Stimulated activated CD8-positive, alpha-beta memory T cell treated with anti-CD3 and anti-CD28 coated beads, Interleukin-12 subunit alpha, Interleukin-12 subunit beta, amount 100 ng/mL, for 24 hours (primary cell): ENCODE results near the gene ARL10.

Experiments used
- DNase-seq: peaks from one replicate; pipeline ENCODE4 v3.0.0-alpha.2; 2020; ENCODE audit errors: extremely low read depth

Gene ARL10, protein sequence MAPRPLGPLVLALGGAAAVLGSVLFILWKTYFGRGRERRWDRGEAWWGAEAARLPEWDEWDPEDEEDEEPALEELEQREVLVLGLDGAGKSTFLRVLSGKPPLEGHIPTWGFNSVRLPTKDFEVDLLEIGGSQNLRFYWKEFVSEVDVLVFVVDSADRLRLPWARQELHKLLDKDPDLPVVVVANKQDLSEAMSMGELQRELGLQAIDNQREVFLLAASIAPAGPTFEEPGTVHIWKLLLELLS

DNA sequence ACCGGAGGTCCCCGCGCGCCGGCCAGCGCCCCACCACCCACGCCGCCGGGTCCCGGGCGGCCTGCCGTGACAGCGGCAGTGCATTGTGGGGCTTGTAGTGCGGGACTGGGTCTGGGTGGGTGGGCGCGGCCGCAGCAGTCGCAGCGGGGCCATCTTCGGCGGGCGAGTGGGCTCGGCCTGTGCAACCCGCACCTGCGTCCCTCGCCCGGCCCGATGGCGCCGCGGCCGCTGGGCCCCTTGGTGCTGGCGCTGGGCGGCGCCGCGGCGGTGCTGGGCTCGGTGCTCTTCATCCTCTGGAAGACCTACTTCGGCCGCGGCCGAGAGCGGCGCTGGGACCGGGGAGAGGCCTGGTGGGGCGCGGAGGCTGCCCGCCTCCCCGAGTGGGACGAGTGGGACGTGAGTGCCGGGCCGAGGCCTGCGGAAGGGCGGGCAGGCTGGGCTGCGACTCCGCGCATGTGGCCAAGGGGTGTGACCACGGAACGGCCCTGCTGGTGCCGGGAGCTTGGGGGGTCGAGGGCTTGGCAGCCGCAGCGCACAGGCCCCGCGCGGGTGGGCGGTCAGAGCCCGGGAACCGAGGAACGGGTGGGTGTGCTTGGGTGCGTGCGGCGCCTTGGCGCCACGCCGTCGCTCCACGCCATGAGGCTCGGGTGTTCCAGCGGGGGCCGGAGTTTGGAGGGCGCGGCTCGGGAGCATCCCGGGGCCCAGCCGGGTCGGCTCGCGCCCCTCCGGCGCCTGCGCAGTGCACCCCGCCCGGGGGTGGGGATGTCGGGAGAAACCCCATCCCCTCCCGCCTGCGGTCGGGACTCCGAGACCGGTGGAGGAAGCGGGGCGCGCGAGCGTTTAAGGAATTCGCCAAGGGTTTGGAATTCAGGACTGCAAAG lies at the start of gene ARL10:
Gene ARL10, plus strand, starts transcription at position 137 of the 881 bp plus-strand sequence. Its CDS starts 77 bp downstream, at position 214.
- peak; percentile 47 for DNase-seq

DNA sequence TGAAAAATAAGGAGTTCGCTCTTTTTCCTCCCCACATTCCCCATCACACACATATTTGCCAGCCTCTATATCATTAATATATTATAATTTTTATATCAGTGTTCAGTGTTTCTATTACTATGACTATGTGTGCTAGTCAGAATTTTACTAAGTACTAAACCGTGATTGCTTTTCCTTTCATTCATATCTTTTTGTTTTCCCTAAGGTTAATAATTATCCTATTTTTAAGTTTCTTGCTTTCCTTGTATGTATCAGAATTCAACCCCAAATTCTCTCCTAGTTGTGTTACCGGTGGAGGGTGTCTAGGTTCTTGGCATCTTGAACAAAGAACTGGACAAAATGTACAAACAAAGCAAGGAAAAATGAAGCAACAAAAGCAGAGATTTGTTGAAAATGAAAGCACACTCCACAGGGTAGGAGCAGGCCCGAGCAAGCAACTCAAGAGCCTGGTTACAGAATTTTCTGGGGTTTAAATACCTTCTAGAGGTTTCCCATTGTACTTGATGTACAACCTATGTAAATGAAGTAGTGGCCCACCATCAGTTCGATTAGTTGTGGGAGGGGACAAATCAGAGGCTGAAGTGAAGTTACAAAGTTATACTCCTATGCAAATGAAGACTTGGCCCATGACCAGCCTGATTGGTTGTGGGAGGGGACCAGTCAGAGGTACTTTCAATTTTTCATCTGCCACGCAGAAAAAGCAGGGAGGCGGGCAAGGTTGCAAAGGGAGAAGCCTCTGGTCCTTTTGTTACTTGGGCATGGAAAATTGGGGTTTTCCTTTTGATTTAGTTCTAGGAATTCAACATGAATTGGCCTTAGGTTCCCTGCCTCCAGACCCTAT lies 47.5 kb upstream of the ARL10 start:
- DNase-seq, result no peak

DNA sequence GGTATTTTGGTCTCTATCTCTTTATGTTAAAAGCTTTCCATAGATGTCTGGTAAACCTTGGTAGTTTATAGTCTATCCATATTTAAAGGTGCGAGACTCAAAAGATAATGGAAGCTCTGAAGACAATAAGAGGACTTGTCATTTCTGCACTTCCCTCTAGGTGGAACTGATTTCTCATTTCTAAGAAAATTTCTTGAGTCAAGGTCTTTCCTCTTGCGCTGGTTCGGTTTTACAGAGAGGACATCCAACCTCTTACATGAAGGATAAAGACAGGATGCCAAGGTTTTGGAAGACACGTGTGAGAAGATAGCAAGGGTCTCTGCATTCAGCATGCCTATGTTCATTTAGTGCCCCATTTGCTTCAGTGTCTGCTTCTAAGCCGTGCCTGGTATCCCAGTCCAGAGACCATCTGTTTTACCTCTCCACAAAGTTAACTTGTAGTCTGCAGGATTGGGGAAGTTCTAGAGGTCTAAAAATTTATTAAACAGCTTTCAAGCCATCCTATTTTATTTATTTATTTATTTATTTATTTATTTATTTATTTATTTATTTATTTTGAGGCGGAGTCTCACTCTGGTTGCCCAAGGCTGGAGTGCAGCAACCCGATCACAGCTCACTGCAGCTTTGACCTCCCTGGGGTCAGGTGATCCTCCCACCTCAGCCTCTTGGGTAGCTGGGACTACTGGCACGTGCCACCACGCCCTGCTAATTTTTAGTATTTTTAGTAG lies 45.3 kb upstream of the ARL10 start:
- DNase-seq, result no peak

DNA sequence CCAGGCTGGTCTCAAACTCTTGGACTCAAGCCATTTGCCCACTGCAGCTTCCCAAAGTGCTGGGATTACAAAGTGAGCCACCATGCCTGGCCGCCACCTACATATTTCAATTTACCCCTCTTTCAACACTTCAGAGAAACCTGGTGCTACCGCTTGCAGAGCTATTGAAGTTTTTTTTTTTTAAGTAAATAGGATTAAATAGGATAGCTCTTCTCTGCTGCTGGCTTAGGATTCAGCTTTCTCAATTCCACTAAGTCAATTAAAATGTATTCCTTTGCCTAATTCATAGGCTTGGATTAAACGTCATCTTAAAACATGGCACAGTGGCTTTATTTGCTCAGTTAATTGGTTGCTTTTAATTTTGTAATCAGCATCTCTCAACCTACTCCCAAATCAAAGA lies 44.7 kb upstream of the ARL10 start:
- no peak for DNase-seq

DNA sequence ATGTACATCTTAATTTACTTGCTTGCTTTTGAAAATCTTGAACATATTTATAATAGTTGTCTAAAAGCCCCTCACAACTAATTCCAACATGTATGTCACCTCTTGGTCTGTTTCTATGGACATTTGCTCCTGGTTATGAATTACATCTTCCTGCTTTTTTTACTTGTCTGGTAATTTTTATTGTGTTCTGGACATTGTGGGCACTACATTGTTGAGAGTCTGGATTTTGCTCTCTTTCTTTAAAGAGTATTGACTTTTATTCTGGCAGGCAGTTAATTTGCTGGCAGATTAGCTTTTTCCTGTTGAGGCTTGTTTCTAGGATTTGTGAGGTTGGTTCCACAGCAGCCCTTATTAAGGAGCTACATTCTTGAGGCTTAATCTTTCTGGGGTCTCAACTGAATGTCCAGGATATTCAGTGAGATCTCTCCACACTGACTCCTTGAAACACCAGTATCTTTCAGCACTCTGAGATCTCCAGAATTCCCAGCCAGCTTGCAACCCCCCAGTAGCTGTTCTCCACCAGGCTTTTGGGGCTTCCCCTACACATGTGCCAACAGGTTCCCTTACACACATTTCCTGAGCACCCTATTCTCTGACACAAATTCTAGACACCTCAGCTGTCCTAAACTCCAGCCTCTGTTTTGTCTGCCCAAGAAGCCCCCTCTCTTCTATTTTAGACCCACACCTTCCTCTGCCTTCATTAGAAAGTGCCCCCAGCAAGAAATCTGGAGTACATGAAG lies 31.1 kb upstream of the ARL10 start:
- no peak for DNase-seq

DNA sequence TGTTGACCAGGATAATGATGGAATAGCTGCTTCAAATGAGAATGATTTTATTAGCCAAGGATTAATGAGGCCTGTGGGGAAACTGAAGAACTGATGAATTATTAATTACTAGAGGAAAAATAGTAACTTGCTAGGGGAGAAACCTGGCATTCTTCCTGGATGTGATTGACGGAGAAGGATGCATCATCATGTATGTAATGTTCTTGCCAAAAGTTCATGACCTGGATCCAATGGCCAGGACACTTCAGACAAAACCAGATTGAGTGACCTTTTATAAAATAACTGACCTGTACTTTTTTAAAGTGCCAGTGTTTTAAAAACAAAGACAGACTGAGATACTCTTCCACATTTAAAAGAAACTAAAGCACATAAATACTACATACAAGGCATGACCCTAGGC lies 27.4 kb upstream of the ARL10 start:
- no peak for DNase-seq

DNA sequence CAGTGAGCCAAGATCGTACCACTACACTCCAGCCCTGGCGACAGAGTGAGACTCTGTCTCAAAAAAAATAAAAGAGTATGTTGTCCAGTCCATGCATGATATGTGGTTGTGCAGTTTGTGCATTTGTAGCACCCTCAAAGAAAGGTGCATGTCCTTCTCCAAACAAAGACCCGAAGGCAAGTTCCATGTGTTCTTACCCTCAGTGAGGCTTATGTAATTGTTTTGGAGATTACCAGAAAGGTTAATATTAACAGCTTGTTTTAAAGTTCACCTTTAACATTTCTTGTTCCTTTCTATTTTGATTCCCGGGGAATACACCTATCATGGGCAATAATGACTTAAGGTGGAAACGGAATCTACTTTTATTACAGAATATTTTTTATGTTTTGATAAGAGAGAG lies 26.0 kb upstream of the ARL10 start:
- no peak for DNase-seq

DNA sequence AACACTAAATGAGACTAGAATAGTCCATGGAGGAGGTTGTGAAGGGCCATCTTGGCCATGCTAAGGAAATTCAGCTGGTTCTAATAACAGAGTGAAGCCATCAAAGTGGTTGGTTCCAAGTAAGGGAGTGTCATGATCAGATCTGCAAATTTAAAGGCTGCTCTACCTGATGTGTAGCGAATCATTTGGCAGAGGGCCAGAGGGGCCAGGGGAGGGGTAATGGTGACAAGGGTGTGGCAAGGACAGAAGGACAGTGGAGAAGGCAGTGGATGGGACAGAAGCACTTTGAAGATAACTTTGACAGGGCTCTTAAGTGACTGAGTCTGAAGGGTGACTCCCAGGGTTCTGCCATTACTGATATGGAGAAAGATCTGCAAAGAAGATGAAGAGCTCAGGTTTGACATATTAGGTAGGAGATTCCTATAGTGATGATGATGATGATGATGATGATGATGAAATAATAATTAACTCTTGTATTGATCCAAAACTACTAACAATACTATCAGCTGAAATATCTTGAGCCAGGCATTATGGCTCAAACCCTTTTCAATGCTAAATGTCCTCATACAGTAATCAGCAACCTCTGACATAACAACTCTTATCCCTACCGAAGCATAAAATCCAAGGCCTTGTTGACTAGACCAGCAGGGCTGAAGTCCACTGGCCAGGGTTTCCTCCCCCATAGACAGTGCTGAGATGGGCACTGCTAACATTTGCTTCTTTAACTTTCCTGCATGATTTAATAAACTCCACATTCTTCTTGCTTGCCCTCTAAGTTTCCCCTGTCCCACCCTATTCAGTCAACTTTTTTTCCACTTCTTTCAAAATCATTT lies 23.7 kb upstream of the ARL10 start:
- DNase-seq, result no peak

DNA sequence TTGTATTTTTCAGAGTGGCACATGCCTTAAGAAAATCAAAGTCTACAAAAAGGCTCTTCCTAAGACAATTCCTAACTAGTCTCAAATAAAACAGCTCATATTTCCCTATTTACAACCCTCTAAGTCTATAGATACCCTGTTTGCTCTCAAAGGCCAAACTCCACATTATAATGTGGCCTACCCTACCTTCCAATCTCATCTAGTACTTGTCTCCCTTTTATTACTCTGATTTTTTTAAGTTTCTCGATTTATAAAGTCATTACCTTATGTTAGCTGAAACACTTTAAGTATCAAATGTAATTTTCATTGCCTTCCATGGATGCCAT lies 23.2 kb upstream of the ARL10 start:
- no peak for DNase-seq

DNA sequence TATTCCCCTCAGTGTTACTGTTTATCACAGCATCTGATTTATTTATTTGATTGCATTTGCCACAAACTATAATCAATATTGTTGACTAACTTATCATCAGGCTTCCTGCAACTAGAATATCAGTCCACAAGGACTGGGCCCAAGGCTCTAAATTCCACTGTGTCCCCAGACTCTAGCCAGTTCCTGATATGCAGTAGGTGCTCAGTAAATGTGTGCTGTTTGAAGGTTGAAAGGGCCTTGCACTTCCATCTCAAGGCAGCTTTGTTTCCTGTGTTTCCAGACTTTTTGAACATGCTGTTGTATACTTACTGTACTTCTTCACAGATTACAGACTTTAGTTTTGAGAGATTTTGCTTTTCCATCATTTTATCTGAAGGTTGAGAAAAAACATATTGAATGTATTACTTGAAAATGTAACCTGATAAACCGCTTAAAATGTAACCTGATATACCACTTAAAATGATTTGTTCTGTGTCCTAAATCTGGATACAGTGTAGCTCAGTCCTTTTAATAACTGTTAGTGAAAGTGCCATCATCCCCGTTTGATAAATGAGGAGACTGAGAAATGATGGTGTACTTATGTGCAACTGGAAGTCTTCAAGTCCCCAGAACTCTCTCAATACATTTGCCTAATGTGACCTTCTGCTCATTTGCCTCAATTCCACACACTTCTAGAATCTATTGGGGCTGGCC lies 22.4 kb upstream of the ARL10 start:
- DNase-seq, result no peak

DNA sequence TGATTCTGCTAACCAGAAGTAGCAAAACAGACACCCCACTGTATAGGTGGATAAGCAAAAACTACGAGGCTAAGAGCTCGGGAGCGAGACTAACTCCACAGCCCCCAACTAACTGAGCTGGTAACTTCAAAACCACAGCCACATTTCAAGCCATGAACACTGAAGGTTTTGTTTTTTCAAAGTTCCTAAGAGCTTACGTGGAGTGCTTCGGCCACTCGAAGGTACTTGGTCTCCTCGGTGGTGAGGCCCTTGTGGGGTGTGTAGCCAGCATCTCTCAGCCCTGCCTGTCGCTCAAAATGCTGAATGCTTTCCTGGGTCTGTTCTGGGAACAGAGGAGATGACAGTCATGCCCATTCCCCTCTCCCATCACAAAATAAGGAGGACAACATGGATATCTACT lies 14.9 kb upstream of the ARL10 start:
- DNase-seq, result no peak

DNA sequence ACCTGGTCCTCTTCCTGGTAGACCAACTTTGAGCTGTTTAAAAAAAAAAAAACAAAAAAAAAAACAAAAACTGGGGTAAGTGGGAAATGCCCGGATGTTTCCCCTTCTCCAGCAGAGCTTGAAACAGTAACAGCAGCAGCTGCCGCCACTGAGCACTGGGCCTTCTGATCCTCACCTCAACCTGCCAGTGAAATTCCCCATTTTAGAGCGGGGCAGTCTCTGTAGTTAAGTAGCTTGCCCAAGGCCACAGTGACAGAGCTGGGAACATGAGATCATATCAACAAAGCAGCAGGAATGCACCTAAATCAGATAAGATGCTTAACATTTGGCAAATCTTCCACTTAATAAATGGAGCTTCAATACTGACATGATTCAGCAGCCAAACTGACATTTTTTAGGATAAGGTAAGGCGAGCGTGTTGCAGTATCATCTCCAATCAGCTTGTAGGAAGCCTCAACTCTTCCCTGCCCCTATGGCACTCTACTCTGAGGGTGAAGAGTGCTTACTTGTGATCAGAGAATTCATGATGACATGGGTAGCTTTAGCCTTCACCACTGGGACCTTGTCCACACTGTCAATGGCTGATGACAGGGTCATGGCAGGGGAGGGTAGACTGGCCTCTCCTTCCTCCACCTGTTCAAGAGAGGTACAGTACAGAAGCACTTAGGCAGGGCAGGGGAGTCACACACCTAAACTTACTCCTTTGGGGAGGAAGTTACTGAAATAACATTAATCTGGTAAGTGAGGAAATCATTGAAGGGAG lies 13.0 kb upstream of the ARL10 start:
- no peak for DNase-seq

DNA sequence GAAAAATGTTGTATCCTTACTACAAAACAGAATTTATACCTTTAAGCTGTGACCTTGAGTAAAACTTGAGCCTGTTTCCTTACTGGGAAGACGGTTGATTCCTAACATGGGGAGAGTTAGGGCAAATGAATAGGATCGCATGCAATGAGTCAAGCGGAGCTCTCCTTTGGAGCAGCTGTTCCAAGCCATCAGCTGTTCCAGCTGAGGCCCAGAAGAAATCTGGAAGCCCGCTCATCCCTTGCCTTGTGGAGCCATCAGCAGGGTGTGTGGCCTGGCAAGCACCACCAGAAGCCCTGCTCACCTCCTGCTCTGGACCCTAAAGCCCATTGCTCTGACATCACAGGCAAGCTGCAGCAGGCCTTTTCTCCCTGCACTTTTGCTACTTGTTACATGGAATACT lies 11.8 kb upstream of the ARL10 start:
- DNase-seq, result no peak

DNA sequence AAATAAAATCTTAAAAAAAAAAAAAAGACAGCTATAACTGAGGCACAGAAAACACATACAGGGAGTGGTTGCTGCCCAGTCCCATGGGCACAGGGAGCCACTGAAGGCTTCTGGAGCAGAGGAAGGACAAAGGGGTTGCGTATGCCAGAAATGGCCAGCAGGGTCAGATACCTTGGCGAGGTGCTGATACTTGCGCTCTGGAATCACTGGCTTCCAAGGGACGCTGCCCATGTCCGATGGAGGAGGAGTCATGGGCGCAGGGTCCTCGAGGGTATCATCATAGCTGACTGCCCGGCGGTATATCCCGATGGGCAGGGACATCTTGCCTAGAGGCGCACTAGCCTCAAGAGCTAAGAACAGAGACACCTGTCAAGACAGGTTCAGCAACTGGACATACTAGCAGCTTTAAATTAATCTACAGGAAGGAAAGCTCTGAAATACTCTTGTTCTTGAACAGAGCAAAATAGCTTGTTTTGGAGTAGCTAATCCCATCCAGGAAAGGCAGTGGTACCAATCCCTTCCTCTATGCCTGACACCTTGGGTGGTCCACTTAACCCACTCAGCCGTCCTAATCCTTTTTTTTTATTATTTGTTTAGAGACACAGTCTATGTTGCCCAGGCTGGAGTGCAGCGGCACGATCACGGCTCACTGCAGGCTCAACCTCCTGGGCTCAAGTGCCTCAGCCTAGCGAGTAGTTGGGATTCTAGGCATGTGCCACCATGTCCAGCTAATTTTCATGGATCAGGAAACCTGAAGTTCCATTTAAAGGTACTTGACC lies 9.7 kb upstream of the ARL10 start:
- DNase-seq, result no peak

DNA sequence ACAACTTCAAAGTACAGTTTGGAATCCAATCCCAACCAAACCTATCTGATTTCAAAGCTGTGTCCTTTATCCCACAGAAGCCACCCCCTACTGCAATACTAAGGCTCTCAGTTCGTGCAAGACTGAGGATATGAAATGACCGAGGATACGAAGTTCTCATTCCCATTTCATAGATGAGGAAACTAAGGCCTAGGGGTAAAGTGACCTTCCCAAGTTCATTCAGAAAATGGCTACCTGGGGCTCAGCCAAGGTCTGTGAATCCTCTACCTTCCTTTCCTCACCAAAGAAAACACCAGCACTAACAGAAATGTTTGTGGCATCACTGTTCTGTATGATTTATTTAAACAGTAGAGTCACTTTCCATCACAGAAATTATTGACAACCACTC lies 9.1 kb upstream of the ARL10 start:
- DNase-seq, result no peak

DNA sequence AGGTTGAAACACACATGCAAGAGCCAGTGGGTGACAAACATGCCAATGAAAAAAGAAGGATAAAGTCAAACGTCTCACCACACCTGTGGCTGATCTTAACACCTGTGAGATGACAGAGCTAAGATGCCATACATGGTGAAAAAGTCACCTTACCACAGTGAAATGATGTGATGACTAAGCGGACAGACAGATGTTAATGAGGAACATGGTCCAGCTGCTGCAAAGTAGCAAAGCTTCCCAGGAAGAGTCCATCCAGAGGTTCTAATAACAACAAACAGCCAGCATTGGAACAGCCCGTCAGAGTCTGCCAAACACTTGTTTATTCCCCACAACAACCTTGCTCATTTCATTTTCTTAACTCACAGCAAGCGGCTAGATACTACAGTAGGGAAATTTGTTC lies 5.6 kb upstream of the ARL10 start:
- no peak for DNase-seq

DNA sequence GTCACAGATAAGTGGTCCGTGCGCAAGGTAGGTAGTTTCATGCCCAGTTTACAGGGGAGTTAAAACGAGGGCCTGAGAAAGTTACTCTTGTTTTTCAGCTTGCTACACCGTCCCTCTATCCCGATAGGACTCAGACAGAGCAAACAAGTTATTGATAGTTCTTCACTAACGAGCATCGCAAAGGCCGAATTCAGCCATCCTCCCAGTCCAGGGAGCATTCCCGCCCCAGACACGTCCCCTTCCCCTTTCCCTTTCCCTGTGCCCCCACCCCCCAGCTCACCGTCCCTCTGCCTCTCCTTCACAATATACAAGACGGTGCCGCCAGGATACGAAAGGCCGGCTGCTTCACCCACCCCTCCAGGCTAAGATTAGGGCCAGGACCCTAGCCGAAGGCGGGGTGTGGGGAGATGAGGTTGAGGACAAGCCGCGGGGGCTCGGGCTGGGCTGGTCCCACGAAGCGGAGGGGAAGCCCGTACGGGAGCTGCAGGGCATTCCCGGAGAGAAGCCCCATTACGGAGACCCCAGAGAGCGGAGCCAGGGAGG lies 4.3 kb upstream of the ARL10 start:
- DNase-seq, result no peak
